Natural killer cell (primary cell): ENCODE data around the gene GBP2. TPM values are rescaled to one million over a fixed set of nuclear protein-coding genes. Genes with fewer than 3 reads are reported as not detected.

Experiments used
- ATAC-seq, 3 donors: fragments of 150-1000 bp in 2 of 3; fragments of 200-7000 bp in 1 of 3; cut with Tn5 transposase; 1 replicate in 1 of 3; 2 replicates in 2 of 3; pipeline ENCODE4 v1.10.0; 2021; ENCODE audit warnings: mild to moderate bottlenecking in 2 of 3, moderate library complexity in 2 of 3
- DNase-seq, 2 donors: peaks; one replicate each; pipeline versions ENCODE4 v3.0.0 to v3.0.0-alpha.2; 2013 to 2021; ENCODE audit warnings: mixed read lengths in 1 of 2
- H3K27ac ChIP-seq: one replicate; pipeline ENCODE4 v1.5.1; 2013; ENCODE audit warnings: mild to moderate bottlenecking, low read length
- H3K27me3 ChIP-seq: one replicate; pipeline ENCODE4 v1.6.1; 2013; ENCODE audit warnings: low read length; ENCODE audit not compliant: control insufficient read depth, insufficient read depth
- H3K36me3 ChIP-seq: one replicate; pipeline ENCODE4 v1.6.1; 2013; ENCODE audit warnings: low read length; ENCODE audit not compliant: control insufficient read depth, insufficient read depth
- H3K4me1 ChIP-seq: one replicate; pipeline ENCODE4 v1.6.1; 2013; ENCODE audit warnings: low read length; ENCODE audit not compliant: control insufficient read depth, insufficient read depth
- H3K4me3 ChIP-seq: one replicate; pipeline ENCODE4 v1.5.1; 2013; ENCODE audit warnings: low read length
- H3K9me3 ChIP-seq: one replicate; pipeline ENCODE4 v1.6.1; 2013; ENCODE audit warnings: low read length; ENCODE audit not compliant: control insufficient read depth, insufficient read depth
- H3K27ac Mint-ChIP-seq, 2 donors: one replicate each; pipeline ENCODE4 v1.8.0; 2022; ENCODE audit warnings: mild to moderate bottlenecking in 2 of 2, mixed read lengths in 2 of 2, moderate library complexity in 1 of 2
- H3K27me3 Mint-ChIP-seq, 2 donors: one replicate each; pipeline ENCODE4 v1.8.0; 2022; ENCODE audit warnings: low read depth in 2 of 2, mixed read lengths in 2 of 2
- H3K36me3 Mint-ChIP-seq: one replicate; pipeline ENCODE4 v1.8.0; 2022; ENCODE audit warnings: mixed read lengths
- H3K4me1 Mint-ChIP-seq, 2 donors: one replicate each; pipeline ENCODE4 v1.8.0; 2022; ENCODE audit warnings: mixed read lengths in 2 of 2
- H3K4me3 Mint-ChIP-seq: one replicate; pipeline ENCODE4 v1.8.0; 2022; ENCODE audit warnings: mild to moderate bottlenecking, moderate library complexity, mixed read lengths
- H3K9me3 Mint-ChIP-seq, 2 donors: one replicate each; pipeline ENCODE4 v1.8.0; 2022; ENCODE audit warnings: mixed read lengths in 2 of 2
- WGBS: methylation state at CpG from one replicate; pipeline ENCODE4 v1.1.7; 2013; ENCODE audit warnings: missing lambda C conversion rate; ENCODE audit not compliant: insufficient coverage; 5-methylcytosine and 5-hydroxymethylcytosine counted together
- intact Hi-C: fragments of 100-400 bp; cut with micrococcal nuclease; formaldehyde crosslinking; loops from one replicate; pipeline ENCODE4 v1.14.2; 2022
- total RNA-seq, 4 donors: library from RNA; stranded (reverse); fragments of 120-200 nt in 1 of 4; gene quantifications; one replicate each; pipeline versions ENCODE4 v1.2.3 to v1.2.4, GENCODE V29; 2013 to 2022
- TF ChIP-seq, protein P1 (sequence below): fragments of 200-600 bp; IDR thresholded peaks from one replicate; pipeline ENCODE4 v1.8.0; 2022; ENCODE audit warnings: antibody characterized with exemption

The GBP2 gene
- total RNA-seq, 3 donors from 2014 or later (not counting 1 experiment from before 2014, with no cell fraction given), result 117 to 153 (median 144) TPM

DNA sequence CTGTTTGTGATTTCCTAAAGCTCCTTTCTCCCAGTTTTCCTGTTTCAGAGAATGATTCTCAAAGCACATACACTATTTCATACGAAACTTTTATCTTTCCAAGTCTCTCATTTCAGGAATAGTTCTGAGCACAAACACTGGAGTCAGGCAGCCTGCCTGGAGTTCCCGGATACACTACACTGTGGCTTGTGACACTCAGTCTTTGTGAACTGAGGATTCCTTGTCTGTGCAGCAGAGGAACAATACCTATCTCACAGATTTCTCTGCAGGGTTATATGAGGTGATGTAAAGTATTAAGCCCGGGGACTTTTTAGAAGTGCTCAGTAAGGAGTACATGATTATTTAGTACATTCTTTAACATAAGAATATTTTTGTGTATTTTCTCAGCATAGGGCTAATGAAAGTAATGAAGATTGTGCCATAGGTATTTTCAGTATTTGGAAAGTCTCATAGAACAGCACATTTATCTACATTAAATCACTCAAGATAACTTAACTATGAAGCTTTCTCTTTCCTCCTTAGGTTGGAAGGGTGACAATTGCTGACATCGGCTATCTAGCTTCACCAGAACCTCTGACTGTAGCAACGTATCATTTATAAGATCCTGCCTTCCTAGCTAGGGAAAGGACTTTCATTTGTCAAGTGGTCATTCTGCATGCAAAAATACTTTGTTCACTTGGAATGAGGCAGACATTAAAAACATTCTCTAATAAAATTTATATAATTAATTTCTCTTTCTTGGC, 12.9 kb downstream of the GBP2 start:
- ATAC-seq (no peak), DNase-seq (no peak)
- H3K36me3 ChIP-seq, result peaks cover 96% of the 10 kb centered on the region
- no peak overlapping the region for H3K27ac ChIP-seq
- 94% methylated on average over 4 of the region's 5 CpGs for WGBS
- no peak overlapping the region for H3K4me3 ChIP-seq
- intact Hi-C loops, result no loop called here
- H3K4me1 Mint-ChIP-seq, result peaks cover 17 to 37% of the 10 kb centered on the region in 2 donors
- no peak overlapping the region for H3K4me3 Mint-ChIP-seq
- TF ChIP-seq, protein P1, sequence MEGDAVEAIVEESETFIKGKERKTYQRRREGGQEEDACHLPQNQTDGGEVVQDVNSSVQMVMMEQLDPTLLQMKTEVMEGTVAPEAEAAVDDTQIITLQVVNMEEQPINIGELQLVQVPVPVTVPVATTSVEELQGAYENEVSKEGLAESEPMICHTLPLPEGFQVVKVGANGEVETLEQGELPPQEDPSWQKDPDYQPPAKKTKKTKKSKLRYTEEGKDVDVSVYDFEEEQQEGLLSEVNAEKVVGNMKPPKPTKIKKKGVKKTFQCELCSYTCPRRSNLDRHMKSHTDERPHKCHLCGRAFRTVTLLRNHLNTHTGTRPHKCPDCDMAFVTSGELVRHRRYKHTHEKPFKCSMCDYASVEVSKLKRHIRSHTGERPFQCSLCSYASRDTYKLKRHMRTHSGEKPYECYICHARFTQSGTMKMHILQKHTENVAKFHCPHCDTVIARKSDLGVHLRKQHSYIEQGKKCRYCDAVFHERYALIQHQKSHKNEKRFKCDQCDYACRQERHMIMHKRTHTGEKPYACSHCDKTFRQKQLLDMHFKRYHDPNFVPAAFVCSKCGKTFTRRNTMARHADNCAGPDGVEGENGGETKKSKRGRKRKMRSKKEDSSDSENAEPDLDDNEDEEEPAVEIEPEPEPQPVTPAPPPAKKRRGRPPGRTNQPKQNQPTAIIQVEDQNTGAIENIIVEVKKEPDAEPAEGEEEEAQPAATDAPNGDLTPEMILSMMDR, result no peak
- H3K27ac Mint-ChIP-seq, result peak overlapping the region; percentile 73 to 74
- no peaks in the 10 kb centered on the region for H3K9me3 ChIP-seq
- H3K9me3 Mint-ChIP-seq, result no peaks in the 10 kb centered on the region
- no peaks in the 10 kb centered on the region for H3K27me3 ChIP-seq
- no peaks in the 10 kb centered on the region for H3K4me1 ChIP-seq
- H3K27me3 Mint-ChIP-seq, result no peaks in the 10 kb centered on the region
- peaks cover 58% of the 10 kb centered on the region for H3K36me3 Mint-ChIP-seq

DNA sequence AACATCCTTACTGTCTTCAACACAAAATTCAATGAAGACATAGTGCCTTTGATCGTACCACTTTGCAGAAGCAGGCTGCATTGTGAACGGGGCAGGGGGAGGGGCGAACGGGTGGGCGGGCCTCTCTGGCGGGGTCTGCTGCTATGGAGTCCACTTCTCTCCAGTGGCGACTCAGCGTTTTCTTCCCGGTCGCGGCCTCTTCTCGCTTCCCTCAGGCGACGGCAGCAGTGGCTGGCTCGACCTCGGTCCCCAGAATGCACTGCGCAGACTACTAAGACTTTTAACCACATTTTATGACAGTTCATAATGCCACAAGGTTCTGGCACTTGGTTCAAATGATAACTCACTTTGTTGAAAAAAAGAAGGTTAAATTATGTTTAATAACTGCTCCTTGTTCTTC, 21.2 kb downstream of the GBP2 start:
- H3K36me3 Mint-ChIP-seq, result peaks cover 41% of the 10 kb centered on the region
- ATAC-seq (no peak), DNase-seq (no peak)
- no peaks in the 10 kb centered on the region for H3K4me1 ChIP-seq
- H3K9me3 Mint-ChIP-seq, result no peaks in the 10 kb centered on the region
- H3K4me1 Mint-ChIP-seq, result peaks cover 14 to 18% of the 10 kb centered on the region in 2 donors
- 95% methylated on average over 17 of the region's 17 CpGs for WGBS
- peaks cover 57% of the 10 kb centered on the region for H3K36me3 ChIP-seq
- H3K27ac Mint-ChIP-seq, result peak overlapping the region; percentile 17 to 64
- H3K27me3 Mint-ChIP-seq, result no peaks in the 10 kb centered on the region
- H3K27me3 ChIP-seq, result no peaks in the 10 kb centered on the region
- no peak overlapping the region for H3K27ac ChIP-seq
- H3K9me3 ChIP-seq, result no peaks in the 10 kb centered on the region
- intact Hi-C loops, result no loop called here
- no peak overlapping the region for H3K4me3 ChIP-seq
- H3K4me3 Mint-ChIP-seq, result no peak overlapping the region
- TF ChIP-seq, protein P1, result no peak

DNA sequence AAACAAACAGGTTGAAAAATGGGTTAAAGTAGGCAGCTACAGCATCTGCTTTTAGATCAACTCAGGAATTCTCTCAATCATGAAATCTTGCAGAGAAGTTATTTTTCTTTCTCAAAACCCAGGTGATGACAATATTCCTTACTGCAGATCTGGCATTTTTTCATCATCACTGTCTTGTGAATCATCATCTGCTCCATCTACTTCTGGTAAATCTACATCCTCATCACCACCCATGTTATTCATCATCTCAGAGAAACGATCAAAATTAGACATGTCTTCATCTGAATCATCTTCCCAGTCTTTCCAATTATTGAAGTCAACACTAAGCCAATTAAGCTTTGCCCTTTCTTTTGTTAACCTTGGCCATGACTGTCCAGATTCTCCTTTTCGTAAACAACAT, 21.8 kb downstream of the GBP2 start:
- Mint-ChIP-seq H3K36me3 (peaks cover 35% of the 10 kb centered on the region), H3K4me3 (no peak overlapping the region), H3K9me3 (no peaks in the 10 kb centered on the region), H3K4me1 (peaks cover 14 to 18% of the 10 kb centered on the region in 2 donors), H3K27ac (peak overlapping the region; percentile 17 to 64), H3K27me3 (no peaks in the 10 kb centered on the region)
- DNase-seq, result no peak
- TF ChIP-seq, protein P1, result no peak
- H3K27me3 ChIP-seq, result no peaks in the 10 kb centered on the region
- H3K4me1 ChIP-seq, result no peaks in the 10 kb centered on the region
- intact Hi-C loops, result no loop called here
- H3K4me3 ChIP-seq, result no peak overlapping the region
- H3K9me3 ChIP-seq, result no peaks in the 10 kb centered on the region
- no peak overlapping the region for H3K27ac ChIP-seq
- H3K36me3 ChIP-seq, result peaks cover 51% of the 10 kb centered on the region
- no peak for ATAC-seq
- WGBS, result 94% methylated on average over 2 of the region's 2 CpGs

DNA sequence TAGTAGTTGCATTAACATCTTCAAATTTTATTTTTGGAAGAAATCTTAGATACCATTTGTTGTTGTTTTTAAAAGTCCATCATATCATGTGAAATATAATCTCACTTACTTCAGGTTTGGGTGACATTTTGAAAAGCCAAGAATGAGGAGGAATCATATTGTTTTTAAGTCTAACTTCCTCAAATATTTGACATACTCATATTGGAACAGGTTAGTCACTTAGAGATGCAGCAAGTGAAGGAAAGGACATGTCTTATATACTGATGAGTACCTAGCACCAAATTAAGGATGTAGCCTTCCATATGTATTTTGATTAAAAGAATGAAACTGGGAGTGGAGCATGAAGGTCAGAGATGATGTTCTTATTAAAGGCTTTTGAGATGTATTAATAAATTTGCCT, 23.9 kb downstream of the GBP2 start:
- Mint-ChIP-seq H3K27me3 (no peaks in the 10 kb centered on the region), H3K4me1 (peaks cover 8 to 13% of the 10 kb centered on the region in 2 donors), H3K9me3 (no peaks in the 10 kb centered on the region), H3K36me3 (peaks cover 24% of the 10 kb centered on the region), H3K27ac (peak overlapping the region in 1 of 2 donors; percentile 61), H3K4me3 (no peak overlapping the region)
- Histone ChIP-seq H3K27ac (no peak overlapping the region), H3K4me3 (no peak overlapping the region), H3K9me3 (no peaks in the 10 kb centered on the region), H3K4me1 (no peaks in the 10 kb centered on the region), H3K27me3 (no peaks in the 10 kb centered on the region), H3K36me3 (peaks cover 30% of the 10 kb centered on the region)
- intact Hi-C loops, result no loop called here
- TF ChIP-seq, protein P1, result no peak
- DNase-seq (no peak), ATAC-seq (no peak)
